Measurements from ENCODE around the gene UCK1.

GRCh38 chr9:131517761-131518190 is 13.3 kb downstream of the UCK1 start:
- no peak for TF ChIP-seq CTCF (IDR thresholded peaks at IDR 0.05; ENCODE audit: insufficient read depth, low read length, poor library complexity, severe bottlenecking)
- TF ChIP-seq EZH2phosphoT487 (conservative IDR thresholded peaks at IDR 0.05; ENCODE audit: low read length) = no peak
